ENCODE results near the gene PPP1R16B. TPM values are rescaled to one million over a fixed set of nuclear protein-coding genes. Genes with fewer than 3 reads are reported as not detected.
A peak's percentile ranks its signal among the peaks of the same experiment; 100 is the strongest.

Gene PPP1R16B
- total RNA-seq, 4 donors from 2014 or later: 0.87 to 5.6 (median 3.6) TPM

- Histone ChIP-seq H3K9me3 (no peaks in the 10 kb centered on the region), H3K36me3 (no peaks in the 10 kb centered on the region), H3K27me3 (peaks cover 8% of the 10 kb centered on the region), H3K27ac (no peak overlapping the region), H3K4me3 (no peak overlapping the region), H3K4me1 (peaks cover 13% of the 10 kb centered on the region)
- no peak for TF ChIP-seq CTCF (IDR thresholded peaks at IDR 0.05)
- TF ChIP-seq POLR2A (IDR thresholded peaks at IDR 0.05): no peak
- TF ChIP-seq POLR2AphosphoS5 (IDR thresholded peaks at IDR 0.05): no peak
- TF ChIP-seq EP300 (IDR thresholded peaks at IDR 0.05): no peak
- no peak for DNase-seq (ENCODE audit: low spot score in 2 of 2)
- WGBS: 82% methylated on average over 11 of the region's 11 CpGs
Observed at GRCh38 chr20:38892091-38892981, 86.8 kb downstream of the PPP1R16B start.

- Histone ChIP-seq H3K36me3 (no peaks in the 10 kb centered on the region), H3K4me3 (no peak overlapping the region), H3K4me1 (peaks cover 13% of the 10 kb centered on the region), H3K9me3 (no peaks in the 10 kb centered on the region), H3K27me3 (peaks cover 8% of the 10 kb centered on the region), H3K27ac (no peak overlapping the region)
- TF ChIP-seq POLR2AphosphoS5 (IDR thresholded peaks at IDR 0.05): no peak
- no peak for TF ChIP-seq EP300 (IDR thresholded peaks at IDR 0.05)
- TF ChIP-seq CTCF (IDR thresholded peaks at IDR 0.05): no peak
- no peak for TF ChIP-seq POLR2A (IDR thresholded peaks at IDR 0.05)
- no peak for DNase-seq (ENCODE audit: low spot score in 2 of 2)
- 35% methylated on average over 6 of the region's 6 CpGs for WGBS
Observed at GRCh38 chr20:38893056-38893564, 87.6 kb downstream of the PPP1R16B start.

DNA sequence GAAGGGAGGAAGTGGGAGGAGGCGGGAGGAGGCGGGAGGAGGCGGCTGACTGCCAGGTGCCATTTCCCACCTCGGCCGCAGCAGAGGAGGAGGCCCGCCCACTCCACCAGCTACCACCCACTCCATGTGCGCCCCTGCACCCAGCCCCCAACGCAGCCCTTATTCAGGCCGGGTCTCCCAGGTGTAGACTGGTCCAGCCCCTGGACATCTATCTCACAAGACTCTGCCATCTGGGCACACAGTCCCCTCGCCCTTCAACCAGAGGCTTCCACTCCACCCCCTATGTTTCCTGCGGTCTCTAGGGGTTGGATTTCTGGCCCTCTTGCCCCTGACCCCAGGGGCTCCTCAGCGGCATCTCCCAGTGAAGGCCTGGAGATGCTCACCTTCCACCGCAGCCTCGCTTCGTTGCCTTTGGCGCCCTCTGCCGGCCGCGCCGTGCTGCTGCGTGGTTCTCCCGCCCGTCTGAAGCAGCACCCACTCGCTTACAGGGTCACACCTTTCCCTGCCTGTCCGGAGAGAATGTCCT is 88.1 kb downstream of the PPP1R16B start:
- Histone ChIP-seq H3K27me3 (peaks cover 8% of the 10 kb centered on the region), H3K4me1 (peaks cover 13% of the 10 kb centered on the region), H3K9me3 (no peaks in the 10 kb centered on the region), H3K4me3 (peak overlapping the region; percentile 25), H3K36me3 (no peaks in the 10 kb centered on the region), H3K27ac (no peak overlapping the region)
- 8% methylated on average over 17 of the region's 25 CpGs for WGBS
- no peak for DNase-seq (ENCODE audit: low spot score in 2 of 2)
- TF ChIP-seq EP300 (IDR thresholded peaks at IDR 0.05) (no peak), POLR2A (IDR thresholded peaks at IDR 0.05) (no peak), POLR2AphosphoS5 (IDR thresholded peaks at IDR 0.05) (no peak), CTCF (IDR thresholded peaks at IDR 0.05) (peak; percentile 24 to 96)

DNA sequence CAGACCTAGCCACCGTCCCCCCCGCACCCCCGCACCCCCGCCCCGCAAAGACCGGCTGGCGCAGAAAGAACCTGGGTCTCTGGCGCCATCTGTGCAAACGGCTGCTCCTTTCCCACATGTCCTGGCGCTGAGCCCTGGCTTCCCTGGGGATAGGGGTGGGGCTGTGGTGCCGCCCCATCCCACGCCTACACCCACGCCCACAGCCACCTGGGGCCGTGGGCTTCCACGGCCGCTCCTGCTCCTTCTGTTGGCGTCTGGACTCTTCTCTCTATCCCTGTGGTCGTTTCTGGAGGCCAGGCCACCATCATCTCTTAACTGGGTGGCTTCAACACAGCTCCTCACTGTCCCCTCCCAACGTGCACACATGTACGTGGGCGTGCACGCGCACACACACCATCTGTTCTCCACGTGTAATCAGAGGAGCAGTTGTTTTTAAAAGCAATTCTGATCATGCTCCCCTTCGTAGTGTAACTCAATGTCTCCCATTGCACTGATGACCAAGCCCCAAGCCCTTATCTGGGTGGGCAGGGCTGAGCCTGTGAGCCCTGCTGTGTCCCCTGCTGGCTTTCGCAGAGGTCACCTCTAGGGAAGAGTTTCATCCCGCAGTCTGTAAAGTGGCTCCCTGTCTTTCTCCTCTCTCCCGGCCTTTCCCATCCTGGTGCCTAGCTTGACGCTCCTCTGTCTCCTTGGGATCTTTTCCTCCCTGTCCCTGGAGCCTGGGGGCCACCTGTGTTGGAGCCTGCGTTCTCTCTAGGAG is 88.8 kb downstream of the PPP1R16B start:
- Histone ChIP-seq H3K4me1 (peaks cover 13% of the 10 kb centered on the region), H3K36me3 (no peaks in the 10 kb centered on the region), H3K9me3 (no peaks in the 10 kb centered on the region), H3K27ac (no peak overlapping the region), H3K27me3 (peaks cover 6% of the 10 kb centered on the region), H3K4me3 (peak overlapping the region; percentile 25)
- no peak for DNase-seq (ENCODE audit: low spot score in 2 of 2)
- 25% methylated on average over 23 of the region's 30 CpGs for WGBS
- TF ChIP-seq POLR2A (IDR thresholded peaks at IDR 0.05) (no peak), CTCF (IDR thresholded peaks at IDR 0.05) (no peak), EP300 (IDR thresholded peaks at IDR 0.05) (no peak), POLR2AphosphoS5 (IDR thresholded peaks at IDR 0.05) (no peak)

Measured in suprapubic skin (tissue), 4 donors.